NCI-H2081 (cell line): Measurements from ENCODE around the gene GSTM4.
"Not testable (repeated sequence)": the region's sequence is repeated elsewhere in the genome, so short reads cannot be mapped to it uniquely, and the experiment has no call there.

Source experiments
- DNase-seq, 2 experiments: peaks; one replicate each; lab custom pipeline; 2025; lab: John Stamatoyannopoulos, UW

The GSTM4 gene

DNA sequence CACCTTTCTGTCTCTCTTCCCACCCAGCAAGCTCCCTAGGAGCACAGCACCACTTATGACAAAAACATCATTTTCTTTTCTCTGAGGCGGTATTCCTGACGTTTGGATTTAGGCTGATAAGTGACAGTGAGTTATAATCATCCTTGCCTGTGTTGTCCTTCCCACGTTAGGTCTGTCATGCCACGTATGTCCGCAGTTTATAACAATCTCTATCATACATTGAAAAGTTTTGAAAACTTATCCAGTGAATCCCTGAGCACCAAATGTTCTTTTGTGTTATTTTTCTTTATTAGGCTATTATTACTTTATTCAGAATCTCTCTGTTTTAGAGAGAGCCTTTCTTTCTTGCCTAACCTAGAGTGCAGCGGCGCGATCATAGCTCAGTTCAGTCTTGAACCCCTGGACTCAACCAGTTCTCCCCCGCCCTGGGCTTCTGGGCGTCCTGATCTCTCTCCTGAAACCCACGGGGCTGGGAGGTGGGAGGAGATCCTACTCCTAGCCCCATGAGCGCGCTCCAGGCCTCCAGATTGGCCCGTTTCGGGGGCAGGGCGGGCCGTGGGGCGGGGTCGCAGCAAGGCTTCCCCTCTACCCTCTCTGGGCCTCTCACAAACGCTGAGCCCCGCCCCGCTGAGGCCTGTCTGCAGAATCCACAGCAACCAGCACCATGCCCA, 11.7 kb downstream of the GSTM4 start, which contains the start of gene GSTM2:
Gene GSTM2 (plus strand): TSS at position 606 of the 671 bp plus-strand sequence. CDS start 59 bp downstream, at position 665.
- peak; percentile 25 to 46 for DNase-seq

DNA sequence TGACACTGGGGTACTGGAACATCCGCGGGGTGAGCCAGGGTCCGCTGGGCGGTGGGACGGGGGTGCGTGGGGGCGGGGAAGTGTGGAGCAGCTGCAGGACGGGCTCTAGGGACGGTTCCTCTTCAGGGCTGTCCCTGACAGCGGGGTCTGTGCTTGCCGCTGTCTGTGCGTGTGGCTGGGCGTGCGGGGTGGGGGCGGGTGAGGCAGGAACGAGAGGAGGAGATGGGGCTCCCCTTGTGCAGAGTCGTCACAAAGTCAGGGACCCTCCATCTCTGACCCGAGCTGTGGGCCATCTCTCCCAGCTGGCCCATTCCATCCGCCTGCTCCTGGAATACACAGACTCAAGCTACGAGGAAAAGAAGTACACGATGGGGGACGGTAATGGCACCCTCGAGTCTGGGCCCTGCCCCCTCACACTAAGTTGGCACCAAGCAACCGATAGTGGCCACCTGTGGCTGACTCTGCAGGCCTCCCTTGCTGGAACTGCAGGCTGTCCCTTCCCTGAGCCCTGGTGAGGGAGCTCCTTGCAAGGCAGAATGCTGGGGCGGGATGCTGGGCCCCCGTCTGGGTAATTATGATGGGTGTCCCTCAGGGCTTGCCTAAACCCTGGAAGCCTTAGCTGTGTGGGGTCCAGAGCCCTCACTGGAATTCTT, 12.3 kb downstream of the GSTM4 start:
- no peak for DNase-seq

DNA sequence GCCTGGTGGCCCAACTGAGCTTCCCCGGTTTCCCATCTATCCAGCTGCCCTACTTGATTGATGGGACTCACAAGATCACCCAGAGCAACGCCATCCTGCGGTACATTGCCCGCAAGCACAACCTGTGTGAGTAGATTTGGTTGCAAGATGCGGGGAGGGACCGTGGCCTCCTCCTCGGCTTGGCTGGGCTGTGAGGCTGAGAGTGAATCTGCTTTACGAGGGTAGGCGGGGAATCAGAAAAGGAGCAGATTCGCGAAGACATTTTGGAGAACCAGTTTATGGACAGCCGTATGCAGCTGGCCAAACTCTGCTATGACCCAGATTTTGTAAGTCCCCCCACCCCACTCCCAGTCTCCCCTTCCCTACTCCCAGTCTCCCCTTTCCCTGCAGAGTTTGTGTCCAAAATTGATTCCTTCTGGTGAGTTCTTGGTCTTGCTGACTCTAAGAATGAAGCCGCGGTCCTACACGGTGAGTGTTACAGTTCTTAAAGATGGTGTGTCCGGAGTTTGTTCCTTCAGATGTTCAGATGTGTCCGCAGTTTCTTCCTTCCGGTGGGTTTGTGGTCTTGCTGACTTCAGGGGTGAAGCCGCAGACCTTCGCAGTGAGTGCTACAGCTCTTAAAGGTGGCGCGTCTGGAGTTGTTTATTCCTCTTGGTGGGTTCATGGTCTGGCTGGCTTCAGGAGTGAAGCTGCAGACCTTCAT, 13.5 kb downstream of the GSTM4 start:
- DNase-seq: no peak

DNA sequence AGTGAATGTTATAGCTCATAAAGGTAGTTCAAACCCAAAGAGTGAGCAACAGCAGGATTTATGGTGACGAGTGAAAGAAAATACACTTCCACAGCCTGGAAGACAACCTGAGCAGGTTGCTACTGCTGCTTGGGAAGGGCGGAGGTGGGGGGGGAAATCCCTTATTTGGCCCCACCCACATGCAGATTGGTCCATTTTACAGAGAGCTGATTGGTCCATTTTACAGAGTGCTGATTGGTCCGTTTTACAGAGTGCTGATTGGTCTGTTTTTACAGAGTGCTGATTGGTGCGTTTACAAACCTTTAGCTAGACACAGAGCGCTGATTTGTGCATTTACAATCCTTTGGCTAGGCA, 14.0 kb downstream of the GSTM4 start:
- not testable (repeated sequence) for DNase-seq

DNA sequence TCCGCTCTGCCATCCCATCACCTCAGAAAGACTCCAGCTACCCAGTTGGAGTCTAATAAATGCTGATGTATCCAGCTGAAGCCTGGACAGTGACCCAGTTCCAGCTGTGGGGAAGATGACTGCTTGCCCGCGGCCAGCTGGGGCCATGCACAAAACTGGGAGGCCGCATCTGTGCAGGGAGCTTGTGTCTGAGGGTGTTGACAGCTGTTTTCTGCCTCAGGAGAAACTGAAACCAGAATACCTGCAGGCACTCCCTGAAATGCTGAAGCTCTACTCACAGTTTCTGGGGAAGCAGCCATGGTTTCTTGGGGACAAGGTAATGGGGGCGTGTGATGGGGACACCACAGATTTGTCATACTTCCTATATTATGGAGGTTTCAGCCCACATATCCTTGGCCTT, 15.2 kb downstream of the GSTM4 start:
- no peak for DNase-seq

DNA sequence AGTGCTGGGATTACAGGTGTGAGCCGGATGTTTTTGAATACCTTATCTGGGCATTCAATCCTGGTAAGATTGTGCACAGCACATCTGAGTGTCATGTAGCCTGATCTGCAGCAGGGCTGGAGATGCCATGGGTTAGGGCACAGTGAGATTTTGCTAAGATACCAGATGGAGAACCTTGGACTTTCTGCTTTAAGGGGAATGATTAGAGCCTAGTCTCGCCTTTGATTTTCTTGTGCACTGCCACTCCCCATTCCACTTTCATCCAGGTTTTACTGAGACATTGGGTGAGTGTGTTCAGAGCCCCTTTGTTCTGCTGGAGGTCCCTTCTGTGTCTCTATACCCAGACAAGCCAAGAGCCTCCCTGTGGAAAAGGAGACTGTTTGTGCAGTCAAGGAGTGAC, 18.0 kb downstream of the GSTM4 start:
- not testable (repeated sequence) for DNase-seq

DNA sequence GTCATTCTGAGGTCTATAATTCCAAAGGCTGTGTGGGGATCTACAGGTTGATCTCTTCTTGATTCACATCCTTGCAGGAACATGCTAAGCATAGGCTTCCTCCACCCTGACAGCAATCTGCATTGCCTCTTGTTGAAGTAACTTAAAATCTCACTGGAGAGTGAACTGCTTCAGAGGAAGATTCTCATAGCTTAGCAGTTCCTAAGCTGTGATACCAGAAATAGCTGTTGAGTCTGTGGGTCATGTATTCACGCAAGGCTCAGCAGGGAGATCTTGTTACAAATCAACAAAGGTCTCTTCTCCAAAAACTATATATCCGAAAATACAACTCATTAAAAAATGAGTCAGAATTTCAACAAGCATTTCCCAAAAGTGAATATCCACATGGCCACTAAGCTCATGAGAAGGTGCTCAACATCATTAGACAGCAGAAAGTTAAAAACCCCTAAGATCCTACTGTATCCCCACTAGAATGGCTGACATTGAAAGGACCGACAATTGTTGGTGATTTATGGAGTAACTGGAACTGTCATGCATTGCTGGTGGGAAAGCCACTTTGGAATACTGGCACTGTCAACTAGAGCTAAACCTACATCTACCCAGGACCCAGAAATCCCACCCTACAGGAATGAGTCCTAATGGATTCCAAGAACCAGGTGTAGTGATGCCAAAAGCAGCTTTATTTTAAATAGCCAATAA, 20.9 kb downstream of the GSTM4 start:
- not testable (repeated sequence) for DNase-seq

DNA sequence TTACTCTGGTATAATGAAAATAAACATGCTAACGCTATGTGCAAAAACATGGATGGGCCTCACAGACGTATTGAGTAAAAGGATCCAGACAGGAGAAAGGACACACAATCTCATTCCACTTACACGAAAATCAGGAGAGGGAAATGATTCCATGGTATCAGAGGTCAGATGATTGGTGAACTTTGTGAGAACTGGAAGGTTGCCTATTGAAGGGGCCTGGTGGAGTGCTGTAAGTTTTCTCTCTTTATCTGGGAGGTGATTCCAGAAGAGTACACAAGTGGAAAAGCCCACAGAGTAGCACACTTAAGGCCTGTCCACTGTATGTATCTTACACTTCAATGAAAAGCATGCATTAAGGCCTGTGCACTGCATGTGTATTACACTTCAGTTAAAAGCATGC, 21.6 kb downstream of the GSTM4 start:
- no peak for DNase-seq

DNA sequence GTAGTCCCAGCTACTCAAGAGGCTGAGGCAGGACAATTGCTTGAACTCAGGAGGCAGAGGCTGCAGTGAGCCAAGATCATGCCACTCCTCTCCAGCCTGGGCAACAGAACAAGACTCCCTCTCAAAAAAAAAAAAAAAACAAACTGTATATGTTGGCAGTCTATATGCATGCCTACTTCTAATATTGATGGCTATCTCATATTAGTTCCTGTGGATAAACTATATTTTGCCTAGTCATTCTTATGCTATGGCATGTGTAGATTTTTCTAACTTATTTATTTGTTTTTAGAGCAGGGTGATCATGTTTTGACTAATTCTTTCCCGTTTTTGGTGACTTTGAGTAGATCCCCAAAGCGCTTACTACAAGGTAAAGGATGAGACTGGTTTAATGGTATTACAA, 22.7 kb downstream of the GSTM4 start:
- not testable (repeated sequence) for DNase-seq

DNA sequence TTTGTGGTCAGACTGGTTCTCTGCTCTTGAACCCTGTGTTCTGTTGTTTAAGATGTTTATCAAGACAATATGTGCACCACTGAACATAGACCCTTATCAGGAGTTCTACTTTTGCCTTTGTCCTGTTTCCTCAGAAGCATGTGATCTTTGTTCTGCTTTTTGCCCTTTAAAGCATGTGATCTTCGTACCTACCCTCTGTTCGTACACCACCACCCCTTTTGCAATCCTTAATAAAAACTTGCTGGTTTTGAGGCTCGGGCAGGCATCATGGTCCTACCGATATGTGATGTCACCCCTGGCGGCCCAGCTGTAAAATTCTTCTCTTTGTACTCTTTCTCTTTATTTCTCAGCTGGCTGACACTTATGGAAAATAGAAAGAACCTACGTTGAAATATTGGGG, 28.9 kb downstream of the GSTM4 start:
- not testable (repeated sequence) for DNase-seq

DNA sequence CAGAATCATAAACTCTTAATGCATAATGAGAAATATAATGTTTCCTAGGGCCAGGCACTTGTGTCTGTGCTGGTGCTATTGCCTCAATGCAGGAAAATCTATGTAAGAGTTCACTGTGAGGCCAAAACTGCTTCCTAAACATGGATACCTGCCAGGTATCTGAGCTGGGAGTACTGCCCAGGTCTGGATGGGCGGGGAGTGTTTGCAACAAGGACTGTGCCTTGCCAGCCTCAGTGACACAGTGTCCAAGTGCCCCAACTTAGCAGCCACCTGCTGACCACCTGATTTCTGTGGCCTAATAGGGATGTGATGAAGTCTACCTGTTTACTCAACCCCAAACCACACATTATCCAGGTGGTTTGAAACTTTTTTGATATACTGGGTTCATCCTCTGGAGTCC, 29.5 kb downstream of the GSTM4 start:
- DNase-seq: not testable (repeated sequence)

DNA sequence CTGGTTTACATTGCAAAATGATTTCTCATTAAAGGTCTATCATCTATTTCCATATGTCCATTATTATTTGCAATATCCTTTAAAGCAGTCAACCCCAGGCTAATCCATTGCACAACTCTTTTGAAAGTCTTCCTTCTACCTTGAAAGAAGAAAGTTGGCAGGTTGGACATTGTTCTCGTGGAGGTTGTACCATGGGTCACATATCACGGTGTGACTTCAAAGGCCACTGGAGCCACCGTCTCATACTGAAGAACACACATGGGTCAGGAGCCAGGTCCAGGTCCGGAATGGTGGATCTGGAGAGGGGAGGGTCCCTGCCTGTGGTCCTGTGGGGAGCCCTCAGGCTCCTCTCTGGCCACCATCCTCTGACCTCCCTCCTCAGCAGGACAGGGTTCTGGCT, 30.0 kb downstream of the GSTM4 start:
- DNase-seq: not testable (repeated sequence)

DNA sequence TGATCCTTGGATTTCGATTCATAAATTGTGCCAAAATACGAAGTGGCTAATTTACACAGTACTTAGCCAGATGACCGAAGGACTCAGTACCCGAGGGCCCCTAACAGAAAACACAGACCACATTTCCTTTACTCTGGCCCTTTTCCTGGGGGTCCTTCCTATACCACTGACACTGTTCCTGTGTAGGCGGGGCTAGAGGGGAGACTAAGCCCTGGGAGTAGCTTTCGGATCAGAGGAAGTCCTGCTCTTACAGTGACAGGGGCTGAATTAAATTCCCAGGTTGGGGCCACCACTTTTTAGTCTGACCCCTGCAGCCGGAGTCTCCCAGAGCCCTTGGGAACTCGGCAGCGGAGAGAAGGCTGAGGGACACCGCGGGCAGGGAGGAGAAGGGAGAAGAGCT, 31.2 kb downstream of the GSTM4 start:
- not testable (repeated sequence) for DNase-seq

DNA sequence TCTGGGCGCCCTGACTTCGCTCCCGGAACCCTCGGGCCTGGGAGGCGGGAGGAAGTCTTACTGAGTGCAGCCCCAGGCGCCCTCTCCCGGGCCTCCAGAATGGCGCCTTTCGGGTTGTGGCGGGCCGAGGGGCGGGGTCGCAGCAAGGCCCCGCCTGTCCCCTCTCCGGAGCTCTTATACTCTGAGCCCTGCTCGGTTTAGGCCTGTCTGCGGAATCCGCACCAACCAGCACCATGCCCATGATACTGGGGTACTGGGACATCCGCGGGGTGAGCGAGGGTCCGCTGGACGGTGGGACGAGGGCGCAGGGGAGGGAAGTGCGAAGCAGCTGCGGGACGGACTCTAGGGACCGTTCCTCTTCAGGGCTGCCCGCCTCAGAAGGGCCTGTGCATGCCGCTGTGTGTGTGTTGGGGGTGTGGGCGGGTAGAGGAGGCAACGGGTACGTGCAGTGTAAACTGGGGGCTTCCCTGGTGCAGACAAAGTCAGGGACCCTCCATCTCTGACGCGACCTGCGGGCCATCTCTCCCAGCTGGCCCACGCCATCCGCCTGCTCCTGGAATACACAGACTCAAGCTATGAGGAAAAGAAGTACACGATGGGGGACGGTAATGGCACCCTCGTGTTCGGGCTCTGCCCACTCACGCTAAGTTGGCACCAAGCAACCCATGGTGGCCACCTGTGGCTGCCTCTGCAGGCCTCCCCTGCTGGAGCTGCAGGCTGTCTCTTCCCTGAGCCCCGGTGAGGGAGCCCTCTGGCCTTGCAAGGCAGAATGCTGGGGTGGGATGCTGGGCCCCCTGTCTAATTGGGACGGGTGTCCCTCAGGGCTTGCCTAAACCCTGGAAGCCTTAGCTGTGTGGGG, 32.0 kb downstream of the GSTM4 start, which contains the start of gene GSTM1:
Gene GSTM1 (plus strand): TSS at position 177 of the 859 bp plus-strand sequence. CDS start 57 bp downstream, at position 234.
- peak in 1 of 2 experiments; percentile 26 for DNase-seq

DNA sequence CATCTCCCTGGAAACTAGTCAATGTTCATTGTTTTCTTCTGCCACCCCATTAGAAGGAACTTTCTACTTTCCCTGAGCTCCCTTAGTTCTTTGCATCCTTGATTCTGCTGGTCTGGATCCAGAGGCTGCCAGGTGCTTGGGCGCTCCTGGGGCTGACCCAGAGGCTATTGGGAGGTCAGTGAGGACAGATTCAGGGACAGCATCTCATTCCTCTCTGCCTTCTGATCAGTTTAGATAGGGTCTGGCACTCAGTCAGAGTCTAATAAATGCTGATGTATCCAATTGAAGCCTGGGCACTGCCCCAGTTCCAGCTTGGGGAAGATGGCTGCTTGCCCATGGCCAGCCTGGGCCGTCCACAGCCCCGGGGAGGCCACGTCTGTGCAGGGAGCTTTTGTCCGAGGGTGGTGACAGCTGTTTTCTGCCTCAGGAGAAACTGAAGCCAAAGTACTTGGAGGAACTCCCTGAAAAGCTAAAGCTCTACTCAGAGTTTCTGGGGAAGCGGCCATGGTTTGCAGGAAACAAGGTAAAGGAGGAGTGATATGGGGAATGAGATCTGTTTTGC, 34.0 kb downstream of the GSTM4 start:
- no peak for DNase-seq

DNA sequence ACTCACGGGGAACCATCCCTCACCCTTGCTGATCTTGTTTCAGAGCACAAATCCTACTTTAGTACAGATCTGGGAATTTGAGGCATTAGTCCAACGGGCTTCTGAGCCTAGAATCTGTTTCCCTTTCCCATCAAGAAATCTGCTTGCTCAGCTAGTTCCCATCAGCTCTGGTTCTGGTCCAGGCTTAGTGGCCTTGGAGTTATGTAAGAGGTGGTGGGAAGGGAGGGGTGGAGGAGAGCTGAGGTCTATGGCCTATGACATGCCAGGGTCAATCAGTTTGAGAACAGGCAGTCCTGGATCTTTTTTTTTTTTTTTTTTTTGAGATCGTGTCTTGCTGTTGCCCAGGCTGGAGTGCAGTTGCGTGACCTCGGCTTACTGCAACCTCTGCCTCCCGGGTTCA, 35.9 kb downstream of the GSTM4 start:
- no peak for DNase-seq

DNA sequence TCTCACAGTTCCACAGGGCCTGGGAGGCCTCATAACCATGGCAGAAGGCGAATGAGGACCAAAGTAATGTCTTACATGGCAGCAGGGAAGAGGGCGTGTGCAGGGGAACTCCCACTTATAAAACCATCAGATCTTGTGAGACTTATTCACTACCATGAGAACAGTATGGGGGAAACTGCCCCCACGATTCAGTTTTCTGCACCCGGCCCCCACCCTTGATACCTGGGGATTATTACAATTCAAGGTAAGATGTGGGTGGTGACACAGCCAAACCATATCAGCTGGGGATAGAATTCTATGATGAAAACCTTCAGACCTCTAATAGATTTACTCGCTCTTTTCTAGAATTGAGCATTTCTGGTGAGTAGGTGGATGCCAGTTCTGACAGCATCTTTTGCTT, 38.5 kb downstream of the GSTM4 start:
- not testable (repeated sequence) for DNase-seq

DNA sequence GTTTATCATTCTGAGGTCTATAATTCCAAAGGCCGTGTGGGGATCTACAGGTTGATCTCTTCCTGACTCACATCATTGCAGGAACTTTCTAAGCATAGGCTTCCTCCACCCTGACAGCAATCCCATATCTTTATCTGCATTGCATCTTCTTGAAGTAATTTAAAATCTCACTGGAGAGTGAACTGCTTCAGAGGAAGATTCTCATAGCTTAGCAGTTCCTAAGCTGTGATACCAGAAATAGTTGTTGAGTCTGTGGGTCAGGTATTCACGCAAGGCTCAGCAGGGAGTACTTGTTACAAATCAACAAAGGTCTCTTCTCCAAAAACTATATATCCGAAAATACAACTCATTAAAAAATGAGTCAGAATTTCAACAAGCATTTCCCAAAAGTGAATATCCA, 39.2 kb downstream of the GSTM4 start:
- not testable (repeated sequence) for DNase-seq

DNA sequence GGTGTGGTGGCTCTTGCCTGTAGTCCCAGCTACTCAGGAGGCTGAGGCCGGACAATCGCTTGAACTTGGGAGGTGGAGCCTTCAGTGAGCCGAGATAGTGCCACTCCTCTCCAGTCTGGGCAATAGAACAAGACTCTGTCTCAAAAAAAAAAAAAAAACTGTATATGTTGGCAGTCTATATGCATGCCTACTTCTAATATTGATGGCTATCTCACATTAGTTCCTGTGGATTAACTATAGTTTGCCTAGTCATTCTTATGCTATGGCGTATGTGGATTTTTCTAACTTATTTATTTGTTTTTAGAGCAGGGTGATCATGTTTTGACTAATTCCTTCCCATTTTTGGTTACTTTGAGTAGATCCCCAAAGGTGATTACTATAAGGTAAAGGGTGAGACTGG, 41.2 kb downstream of the GSTM4 start:
- DNase-seq: no peak

DNA sequence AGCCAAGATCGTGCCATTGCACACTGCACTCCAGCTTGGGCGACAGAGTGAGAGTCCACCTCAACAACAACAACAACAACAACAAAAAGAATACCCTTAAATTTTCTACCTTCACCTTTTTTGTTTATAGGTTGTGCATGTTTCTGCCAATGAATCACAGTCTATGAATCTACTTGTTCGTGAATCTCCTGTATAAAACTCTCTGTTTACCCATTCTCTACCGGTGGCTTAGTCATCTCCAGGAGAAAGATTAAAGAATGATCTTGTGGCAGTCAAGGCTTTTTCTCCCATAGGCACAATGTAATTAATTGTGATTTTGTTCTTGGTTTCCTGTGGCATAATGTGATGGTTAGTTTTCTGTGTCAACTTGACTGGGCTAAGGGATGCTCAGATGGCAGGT, 42.0 kb downstream of the GSTM4 start:
- not testable (repeated sequence) for DNase-seq

DNA sequence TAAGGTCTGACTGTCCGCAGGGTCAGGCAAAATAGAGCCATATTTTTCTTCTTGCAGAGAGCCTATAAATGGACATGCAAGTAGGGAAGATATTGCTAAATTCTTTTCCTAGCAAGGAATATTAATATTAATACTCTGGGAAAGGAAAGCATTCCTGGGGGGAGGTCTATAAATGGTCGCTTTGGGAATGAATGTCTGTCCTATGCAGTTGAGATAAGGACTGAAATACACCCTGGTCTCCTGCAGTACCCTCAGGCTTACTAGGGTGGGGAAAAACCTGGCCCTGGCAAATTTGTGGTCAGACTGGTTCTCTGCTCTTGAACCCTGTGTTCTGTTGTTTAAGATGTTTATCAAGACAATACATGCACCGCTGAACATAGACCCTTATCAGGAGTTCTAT, 47.0 kb downstream of the GSTM4 start:
- DNase-seq: not testable (repeated sequence)
